HuH-7 (cell line): ENCODE results near the gene TRPC6.
"Not testable (repeated sequence)": the region's sequence is repeated elsewhere in the genome, so short reads cannot be mapped to it uniquely, and the experiment has no call there.

Experiments
- DNase-seq: peaks from one replicate; pipeline ENCODE4 v3.0.0; 2011; ENCODE audit warnings: low spot score

Gene TRPC6

DNA sequence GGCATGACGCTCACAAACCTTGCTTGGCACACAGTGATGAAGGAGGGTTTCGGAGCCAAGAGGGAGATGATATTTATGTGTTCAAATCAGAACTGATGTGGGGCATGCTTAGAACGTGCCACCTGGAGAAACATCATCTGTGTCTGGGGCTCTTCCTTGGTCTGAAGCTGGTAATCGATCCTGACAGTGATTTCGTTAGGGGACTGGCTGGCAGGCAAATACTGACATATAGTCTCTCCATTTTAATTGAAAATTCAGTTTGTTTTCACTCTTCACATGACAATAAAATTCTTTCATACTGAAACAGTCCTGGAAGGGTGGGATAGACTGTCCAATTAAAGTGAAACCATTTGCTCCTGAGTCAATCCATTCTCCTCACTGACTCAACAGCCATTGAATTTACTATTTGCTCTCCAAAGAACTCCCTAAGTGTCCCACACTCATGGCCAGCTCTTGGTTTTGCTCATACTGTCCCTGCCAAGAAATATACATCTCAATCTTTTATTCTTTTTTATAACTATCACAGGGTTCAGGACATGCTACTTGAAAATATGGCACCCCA is 134.8 kb downstream of the TRPC6 start:
- DNase-seq, result no peak

DNA sequence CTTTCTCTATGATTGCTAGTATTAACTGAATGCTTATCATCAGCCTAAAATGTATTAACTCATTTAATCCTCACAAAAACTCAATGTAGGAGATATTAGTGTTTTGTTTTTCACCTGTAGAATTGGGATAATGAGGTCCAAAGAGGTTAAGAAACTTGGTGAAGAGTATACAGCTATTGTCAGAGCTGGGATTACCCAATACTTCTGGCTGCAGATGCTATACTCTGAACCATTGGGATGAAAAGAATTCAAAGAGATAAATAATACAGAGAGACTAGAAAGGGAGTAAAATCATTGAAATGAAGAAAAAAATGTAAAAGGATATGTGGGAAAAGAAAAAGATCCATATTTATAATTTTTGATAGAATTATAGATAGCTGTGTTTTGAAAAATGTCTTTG is 137.1 kb downstream of the TRPC6 start:
- no peak for DNase-seq

DNA sequence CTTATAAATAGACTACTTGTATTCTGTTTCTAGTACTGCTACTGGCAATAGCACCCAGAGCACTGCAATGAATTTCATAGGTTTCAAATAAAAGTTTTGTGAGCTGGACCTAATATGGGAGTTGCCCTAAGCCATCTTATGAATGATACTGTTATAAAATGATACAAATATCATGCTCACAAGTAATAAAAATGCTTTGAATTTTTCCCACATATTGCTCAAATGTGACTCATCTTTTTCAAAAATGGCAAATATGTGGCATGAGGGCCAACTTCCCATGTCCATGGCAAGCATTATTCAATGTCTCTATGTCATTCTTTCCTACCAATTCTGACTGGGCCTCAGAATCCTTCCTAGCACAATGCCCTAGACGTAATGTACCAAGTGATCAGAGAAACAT is 137.6 kb downstream of the TRPC6 start:
- DNase-seq, result no peak

GRCh38 chr11:101445761-101446160 is 138.0 kb downstream of the TRPC6 start:
- no peak for DNase-seq

GRCh38 chr11:101444851-101445250 is 139.0 kb downstream of the TRPC6 start:
- no peak for DNase-seq

- no peak for DNase-seq
Measured at GRCh38 chr11:101444164-101444563, 139.6 kb downstream of the TRPC6 start.

DNA sequence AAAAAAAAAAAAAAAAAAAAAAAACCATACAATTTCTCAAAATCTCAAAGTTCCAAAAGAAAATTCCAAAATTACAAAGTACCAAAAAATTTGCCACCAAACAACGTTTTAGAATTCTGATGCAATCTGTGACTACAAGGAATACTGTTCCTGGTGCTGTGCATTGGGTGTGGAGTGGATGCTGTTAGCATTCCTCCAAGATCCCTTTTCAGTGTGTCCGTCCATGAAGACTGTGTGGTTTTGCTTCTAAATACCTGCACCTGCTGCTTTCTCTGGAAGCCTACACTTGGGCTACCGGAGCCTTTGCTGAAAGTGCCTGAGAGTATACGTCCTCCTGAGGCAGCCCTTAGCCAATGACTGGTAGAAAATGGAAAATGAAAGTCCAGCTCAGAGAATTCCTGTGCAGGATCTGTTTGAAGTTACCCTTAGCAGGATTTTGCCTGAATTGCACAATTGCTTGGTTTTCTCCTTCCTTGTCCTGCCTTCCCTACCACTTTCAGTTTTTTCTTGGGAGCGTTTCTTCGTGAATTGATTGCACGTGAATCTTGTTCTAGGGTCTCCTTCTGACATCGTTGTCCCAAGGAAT is 140.8 kb downstream of the TRPC6 start:
- DNase-seq, result no peak

DNA sequence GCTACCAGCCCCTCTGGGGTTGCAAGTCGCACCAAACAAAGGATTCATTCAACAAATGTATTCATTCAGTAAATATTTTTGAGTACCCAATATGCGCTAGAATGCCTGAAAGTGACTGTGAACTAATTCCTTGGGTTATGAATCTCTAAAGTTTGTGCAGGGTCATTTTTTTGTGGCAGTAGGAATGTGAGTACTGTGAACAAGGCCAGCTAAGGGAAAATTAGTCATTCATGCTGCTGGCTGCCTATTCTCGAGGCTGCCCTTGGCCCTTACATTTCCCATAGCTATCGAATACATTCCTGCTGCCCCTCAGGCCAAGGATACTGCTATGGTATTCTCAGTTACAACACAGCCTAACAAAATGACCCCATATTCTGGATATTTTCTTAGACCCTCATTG is 141.6 kb downstream of the TRPC6 start:
- no peak for DNase-seq

GRCh38 chr11:101441747-101442146 is 142.1 kb downstream of the TRPC6 start:
- no peak for DNase-seq

DNA sequence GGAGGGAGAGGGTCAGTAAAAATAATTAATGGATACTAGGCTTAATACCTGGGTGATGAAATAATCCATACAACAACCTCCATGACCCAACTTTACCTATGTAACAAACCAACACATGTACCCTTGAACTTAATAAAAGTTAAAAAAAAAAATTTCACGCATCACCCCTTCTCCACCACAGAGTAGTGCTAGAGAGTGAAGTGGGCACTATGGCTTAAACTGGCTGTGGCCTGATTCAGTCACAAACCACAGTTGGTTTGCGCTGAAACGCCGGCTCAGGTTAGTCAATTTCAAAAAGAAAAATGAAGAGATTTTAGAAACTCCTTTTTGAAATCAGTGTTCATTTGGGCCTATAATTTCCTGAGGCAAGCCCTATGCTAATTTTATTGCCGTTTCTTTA is 144.3 kb downstream of the TRPC6 start:
- no peak for DNase-seq

DNA sequence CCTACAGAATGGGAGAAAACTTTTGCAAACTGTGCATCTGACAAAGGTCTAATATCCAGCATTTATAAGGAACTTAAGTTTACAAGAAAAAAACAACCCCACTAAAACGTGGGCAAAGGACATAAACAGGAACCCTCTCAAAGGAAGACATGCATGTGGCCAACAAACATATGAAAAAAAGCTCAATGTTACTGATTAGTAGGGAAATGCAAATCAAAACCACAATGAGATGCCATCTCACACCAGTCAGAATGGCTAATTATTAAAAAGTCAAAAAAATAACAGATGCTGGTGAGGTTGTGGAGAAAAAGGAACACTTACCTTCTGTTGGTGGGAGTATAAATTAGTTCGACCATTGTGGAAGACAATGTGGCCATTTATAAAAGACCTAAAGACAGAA is 145.1 kb downstream of the TRPC6 start:
- DNase-seq, result not testable (repeated sequence)

GRCh38 chr11:101438126-101438525 is 145.7 kb downstream of the TRPC6 start:
- DNase-seq, result no peak

DNA sequence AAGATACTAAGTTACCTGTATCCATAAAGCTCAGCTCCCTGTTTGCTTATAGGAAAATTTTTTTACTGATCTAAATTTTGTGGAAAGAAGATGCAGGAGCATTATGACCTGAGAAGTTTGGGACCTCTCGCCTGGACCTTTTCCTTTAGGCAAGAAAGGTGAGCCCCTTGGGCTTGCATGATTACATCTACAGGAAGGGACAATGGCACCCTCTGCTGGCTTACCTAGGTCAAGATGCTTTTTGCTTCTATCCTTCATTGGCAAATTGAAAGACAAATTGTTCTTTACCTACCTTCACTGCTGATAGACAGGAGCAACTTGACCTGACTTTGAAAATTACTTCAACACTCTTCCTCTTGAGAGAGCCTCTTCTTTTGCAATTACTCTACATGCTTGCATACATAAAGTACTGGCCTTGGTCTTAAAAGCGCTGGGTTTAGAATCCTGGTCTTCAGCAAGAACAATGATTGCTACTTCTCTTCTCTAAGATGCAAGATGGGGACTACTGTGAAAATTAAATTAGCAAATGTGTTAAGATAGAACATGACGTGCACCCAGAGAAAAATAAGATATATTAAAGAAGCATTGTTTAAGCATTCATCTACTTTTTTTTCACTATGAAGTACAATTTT is 147.2 kb downstream of the TRPC6 start:
- DNase-seq, result peak; percentile 23

GRCh38 chr11:101435408-101435973 is 148.3 kb downstream of the TRPC6 start:
- no peak for DNase-seq

GRCh38 chr11:101434026-101434643 is 149.7 kb downstream of the TRPC6 start:
- DNase-seq, result no peak

GRCh38 chr11:101433151-101433550 is 150.7 kb downstream of the TRPC6 start:
- DNase-seq, result no peak

DNA sequence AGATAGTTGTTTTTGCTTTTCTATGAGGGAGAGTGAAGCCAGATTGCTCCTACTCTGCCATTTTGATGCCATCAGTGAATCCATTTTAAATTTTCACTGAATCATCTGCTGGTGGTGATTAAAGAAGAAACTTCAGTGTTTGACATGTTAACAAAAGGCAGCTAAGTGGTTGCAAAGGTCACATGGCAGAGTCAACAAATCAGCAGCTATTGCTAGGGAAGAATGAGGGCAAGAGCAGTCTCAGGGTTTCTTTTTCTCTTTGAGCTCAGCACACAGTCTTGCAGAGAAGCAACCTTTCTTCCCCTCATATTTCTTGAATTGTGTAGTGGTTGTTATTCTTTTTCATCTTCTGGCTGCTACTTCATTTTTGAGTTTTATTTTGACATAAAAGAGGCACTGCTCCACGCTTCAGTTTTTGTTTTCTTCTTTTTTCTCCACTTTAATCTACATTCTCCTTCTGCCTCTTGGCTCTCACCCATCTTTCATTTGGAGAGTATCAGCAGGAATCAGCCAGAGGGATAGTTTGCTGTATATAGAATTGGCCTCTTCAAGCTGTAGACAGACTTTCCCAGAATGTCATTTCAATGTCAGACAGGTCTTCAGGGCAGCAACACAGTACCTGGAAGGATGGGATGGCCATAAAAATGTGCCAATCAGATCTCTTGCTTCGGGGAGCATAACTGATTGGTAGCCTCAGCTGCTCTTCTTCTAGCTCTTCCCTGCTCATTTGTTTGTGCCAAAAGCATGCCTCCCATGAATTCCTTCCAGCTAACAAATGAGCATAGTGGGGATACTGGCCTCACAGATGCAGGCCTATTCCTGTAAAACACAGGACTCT is 153.9 kb downstream of the TRPC6 start:
- no peak for DNase-seq

- no peak for DNase-seq
Measured at GRCh38 chr11:101428918-101429317, 154.9 kb downstream of the TRPC6 start.

DNA sequence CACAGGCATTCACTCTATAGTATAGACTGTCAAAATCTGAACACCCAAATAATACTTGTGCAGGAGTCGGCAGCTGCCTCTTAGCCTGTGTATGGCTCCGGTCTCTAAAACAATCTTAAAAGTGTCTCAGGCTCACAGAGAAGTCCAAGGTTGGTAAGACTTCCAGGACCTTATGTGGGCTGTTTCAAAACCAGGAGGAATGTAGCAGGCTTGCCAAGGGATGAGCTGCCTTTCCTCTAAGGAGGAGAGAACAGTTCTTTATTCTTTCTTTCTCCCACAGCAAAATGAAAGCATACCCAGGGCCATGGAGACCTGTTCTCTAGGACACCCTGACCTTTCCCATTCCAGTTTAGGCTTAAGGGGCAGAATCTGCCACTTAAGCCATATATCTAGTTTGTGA is 176.5 kb downstream of the TRPC6 start:
- no peak for DNase-seq
